GM12801 (cell line): ENCODE data around the gene TBX10.

Experiments
- TF ChIP-seq, protein P1 (sequence below): IDR thresholded peaks from one replicate; pipeline ENCODE4 v1.5.1; 2011; ENCODE audit warnings: control low read depth; ENCODE audit not compliant: insufficient read length; ENCODE audit errors: extremely low read depth

TBX10 gene

DNA sequence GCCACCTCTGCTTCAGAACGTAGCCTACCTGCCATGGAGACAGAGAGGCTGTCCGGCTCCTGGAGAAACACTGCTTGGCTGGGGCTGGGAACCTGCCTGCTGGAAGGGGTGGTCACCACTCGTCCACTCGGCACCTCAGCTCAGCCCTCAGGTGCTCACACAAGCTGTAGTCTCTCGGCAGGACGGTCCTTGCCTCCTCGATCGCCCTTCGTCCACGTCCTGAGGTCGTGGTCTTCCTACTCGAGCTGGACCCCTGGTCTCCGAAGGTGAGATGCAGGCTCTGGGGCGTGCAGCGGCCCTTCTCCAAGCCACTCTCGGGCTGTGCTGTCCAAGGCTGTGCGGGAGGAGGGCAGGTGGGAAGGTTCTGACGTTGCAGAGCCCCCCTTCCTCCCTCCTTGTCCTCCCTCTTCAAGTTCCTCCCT, at the start of gene TBX10:
TSS of gene TBX10 (minus strand) at position 326 of the 422 bp plus-strand sequence. CDS start at position 35, 291 bp downstream.
- TF ChIP-seq, protein P1, sequence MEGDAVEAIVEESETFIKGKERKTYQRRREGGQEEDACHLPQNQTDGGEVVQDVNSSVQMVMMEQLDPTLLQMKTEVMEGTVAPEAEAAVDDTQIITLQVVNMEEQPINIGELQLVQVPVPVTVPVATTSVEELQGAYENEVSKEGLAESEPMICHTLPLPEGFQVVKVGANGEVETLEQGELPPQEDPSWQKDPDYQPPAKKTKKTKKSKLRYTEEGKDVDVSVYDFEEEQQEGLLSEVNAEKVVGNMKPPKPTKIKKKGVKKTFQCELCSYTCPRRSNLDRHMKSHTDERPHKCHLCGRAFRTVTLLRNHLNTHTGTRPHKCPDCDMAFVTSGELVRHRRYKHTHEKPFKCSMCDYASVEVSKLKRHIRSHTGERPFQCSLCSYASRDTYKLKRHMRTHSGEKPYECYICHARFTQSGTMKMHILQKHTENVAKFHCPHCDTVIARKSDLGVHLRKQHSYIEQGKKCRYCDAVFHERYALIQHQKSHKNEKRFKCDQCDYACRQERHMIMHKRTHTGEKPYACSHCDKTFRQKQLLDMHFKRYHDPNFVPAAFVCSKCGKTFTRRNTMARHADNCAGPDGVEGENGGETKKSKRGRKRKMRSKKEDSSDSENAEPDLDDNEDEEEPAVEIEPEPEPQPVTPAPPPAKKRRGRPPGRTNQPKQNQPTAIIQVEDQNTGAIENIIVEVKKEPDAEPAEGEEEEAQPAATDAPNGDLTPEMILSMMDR: no peak

DNA sequence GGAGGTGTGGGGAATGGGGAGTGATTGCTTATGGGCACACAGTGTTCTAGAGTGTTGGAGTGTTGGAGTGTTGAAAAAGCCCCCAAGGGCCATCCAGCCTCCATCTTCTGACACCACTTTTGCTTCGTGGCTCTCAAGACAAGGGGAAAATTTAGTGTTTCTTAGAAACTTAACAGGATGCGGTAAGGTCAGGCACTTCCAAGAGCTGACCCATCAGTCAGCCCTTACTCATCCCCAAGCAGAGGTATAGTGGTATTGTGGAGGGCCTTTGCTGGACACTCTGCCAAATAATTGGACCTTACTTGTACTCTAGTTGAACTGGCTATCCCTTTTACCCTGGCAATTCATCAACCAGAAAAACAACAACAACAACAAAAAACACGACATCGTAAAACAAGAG, 49.6 kb upstream of the TBX10 start:
- TF ChIP-seq, protein P1: no peak

DNA sequence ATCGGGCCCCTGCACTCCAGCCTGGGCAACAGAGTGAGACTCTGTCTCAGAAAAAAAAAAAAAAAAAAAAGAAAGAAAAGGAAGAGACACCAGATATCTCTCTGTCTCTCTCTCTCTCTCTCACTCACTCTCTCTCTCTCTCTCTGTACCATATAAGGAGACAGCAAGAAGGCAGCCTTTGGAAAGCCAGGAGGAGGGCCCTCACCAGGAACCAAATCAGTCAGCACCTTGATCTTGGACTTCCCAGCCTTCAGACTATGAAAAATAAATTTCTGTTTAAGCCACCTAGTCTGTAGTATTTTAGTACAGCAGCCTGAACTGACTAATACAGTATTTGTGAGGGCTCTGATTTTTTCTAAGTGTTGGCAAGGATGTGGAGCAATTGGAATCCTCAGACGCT, 48.4 kb upstream of the TBX10 start:
- TF ChIP-seq, protein P1: no peak

DNA sequence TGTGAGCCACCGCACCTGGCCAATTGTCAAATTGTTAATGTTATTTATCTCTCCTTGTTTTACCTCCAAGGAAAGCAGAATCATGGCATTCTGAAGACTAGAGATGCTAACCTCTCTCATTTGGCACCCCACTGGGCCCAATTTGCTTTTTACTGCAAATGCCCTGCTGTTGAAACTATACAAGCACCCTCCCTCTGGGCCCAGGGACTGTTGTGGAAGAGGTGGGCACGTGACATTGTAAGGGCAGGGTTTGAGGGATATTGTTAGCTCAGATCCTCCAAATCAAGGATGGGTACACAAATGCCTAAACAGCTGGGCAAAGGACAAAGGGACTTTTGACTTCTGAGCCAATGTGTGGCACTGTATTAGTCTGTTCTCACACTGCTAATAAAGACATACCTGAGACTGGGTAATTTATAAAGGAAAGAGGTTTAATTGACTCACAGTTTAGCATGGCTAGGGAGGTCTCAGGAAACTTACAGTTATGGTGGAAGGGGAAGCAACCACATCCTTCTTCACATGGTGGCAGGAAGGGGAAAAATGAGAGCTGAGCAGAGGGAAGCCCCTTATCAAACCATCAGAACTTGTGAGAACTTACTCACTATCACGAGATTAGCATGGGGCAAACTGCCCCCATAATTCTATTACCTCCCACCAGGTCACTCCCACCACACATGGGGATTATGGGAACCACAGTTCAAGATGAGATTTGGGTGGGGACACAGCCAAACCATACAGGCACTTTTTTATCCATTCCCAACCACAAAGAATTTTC, 41.3 kb upstream of the TBX10 start:
- TF ChIP-seq, protein P1: no peak

DNA sequence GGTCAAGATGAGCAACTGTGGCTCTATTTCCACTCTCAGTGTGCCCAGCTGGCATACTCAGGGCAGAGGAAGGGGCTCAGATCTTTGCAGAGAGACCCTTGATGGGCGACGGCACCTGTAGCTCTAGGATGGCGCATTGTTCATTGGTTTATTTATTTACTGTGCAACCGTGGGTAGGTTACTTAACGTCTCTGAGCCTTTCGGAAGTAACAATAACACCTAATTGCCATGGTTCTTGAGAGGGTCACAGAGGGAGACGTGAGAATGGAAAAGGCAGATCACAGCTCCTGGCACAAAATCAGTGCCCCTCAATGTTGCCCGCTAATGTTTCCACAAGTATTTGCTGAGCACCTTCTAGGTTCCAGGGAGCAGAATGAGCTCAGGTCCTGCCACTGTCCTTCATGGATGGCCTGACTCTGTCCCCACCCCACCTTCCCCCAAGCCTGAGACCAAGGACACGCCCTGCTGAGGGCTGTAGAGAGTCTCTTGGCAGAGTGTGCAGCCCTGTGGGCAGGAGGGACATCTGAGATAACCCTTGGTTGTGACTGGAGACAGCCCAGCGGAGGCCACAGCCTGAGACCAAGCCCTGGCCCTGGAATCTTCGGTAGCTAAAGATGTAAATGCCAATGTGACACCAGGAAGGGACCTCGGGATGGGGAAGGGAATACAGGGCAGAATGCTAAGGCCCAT, 35.6 kb upstream of the TBX10 start:
- TF ChIP-seq, protein P1: no peak

DNA sequence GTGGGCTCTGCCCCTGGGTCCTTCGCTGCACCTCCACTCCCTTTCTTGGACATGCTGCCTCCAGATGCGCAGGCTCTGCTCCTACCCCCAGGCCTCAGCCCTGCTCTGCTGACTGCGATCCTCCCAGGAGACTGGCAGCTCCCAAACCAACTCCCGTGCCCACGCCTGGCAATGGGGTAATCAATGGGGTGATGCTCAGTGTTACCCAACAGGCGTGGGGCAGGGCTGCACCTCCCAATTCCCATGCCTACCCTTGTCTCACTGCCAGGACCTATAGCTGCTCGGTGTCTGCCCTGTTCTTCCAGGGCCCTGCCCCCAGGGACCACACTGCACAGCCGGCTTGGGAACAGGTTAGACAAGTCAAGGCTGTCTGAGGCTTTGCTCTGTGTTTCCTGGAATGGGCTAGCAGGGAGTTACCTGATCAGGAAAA, 34.9 kb upstream of the TBX10 start, which contains the start of gene ALDH3B2:
TSS of gene ALDH3B2 (minus strand) at position 182 of the 430 bp plus-strand sequence. CDS start 7,688 bp downstream, outside the sequence.
- TF ChIP-seq, protein P1: no peak

DNA sequence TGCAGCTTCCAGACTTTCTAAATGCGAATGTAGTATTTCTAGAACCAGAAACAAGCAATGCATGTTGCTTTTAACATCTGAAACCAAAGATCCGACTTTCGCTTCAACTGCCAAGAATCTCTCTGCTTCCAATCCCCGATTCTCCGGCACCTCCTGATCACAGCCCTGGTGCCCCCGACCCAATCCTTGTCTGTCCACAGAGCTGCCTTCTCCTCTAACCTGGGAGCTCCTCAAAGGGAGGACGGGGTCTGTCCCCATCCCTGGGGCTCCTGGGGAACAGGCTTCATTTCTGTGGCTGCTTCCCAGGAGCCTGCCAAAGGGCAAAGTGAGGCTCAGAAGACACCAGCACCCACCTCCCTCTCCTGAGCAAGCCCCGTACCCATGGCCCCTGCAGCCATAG, 34.3 kb upstream of the TBX10 start:
- TF ChIP-seq, protein P1: no peak
